HEK293T (cell line): ENCODE results near the gene SHLD1.
A peak's percentile ranks its signal among the peaks of the same experiment; 100 is the strongest.

Experiments
- HDGF ChIP-seq: fragments of 450-650 bp; IDR thresholded peaks from 2 replicates; pipeline ENCODE4 v1.6.1; 2017; ENCODE audit warnings: antibody characterized with exemption, borderline replicate concordance
- PKNOX1 ChIP-seq: fragments of 450-650 bp; IDR thresholded peaks from 2 replicates; pipeline ENCODE4 v1.6.1; 2016

- TF ChIP-seq PKNOX1, result peak; percentile 8; the same call in 1 of the 2 replicates
- TF ChIP-seq HDGF, result no peak
Measured at GRCh38 chr20:5845681-5846615, 95.7 kb downstream of the SHLD1 start.
